Measurements from ENCODE around the gene NEUROD6. TPM values are rescaled to one million over a fixed set of nuclear protein-coding genes. Genes with fewer than 3 reads are reported as not detected.

Gene NEUROD6
- total RNA-seq, 1 experiment from 2014 or later, result not detected

DNA sequence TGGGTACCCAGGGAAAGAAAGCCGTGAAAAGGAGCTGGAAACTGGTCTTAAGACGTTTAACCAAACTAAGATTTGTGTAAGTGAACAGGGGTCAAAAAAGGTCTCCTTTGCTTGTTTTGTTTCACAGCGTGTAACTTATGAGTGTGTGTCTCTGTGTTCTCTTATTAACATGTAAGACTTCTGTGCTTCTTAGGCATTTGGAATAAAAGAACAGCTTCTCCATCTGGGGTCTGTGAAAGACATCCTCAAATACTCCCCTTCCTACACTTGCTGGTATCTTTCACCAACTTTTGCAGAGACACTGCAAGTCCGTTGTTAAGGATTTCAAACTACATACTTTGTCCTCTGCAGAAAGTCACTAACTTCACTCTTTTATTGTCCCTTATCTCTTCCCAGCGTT is 615 bp upstream of the NEUROD6 start:
- ATAC-seq, result no peak
- H3K27me3 Mint-ChIP-seq (ENCODE audit: low read depth), result peaks cover 26% of the 10 kb centered on the region
- TF ChIP-seq NR2C2 (CRISPR knock-in tag; IDR thresholded peaks at IDR 0.05) (no peak), MXD4 (CRISPR knock-in tag; IDR thresholded peaks at IDR 0.05; ENCODE audit: borderline replicate concordance) (no peak), GABPB1 (CRISPR knock-in tag; IDR thresholded peaks at IDR 0.05) (no peak), RORB (CRISPR knock-in tag; IDR thresholded peaks at IDR 0.05) (no peak), TEAD1 (CRISPR knock-in tag; IDR thresholded peaks at IDR 0.05) (no peak), TCF7 (CRISPR knock-in tag; IDR thresholded peaks at IDR 0.05; ENCODE audit: low read depth) (no peak), RELA (CRISPR knock-in tag; IDR thresholded peaks at IDR 0.05; ENCODE audit: borderline replicate concordance) (no peak), FOXJ3 (CRISPR knock-in tag; IDR thresholded peaks at IDR 0.05; ENCODE audit: borderline replicate concordance) (no peak), ZNF396 (CRISPR knock-in tag; IDR thresholded peaks at IDR 0.05; ENCODE audit: borderline replicate concordance) (no peak)
- TF ChIP-seq, protein P1, sequence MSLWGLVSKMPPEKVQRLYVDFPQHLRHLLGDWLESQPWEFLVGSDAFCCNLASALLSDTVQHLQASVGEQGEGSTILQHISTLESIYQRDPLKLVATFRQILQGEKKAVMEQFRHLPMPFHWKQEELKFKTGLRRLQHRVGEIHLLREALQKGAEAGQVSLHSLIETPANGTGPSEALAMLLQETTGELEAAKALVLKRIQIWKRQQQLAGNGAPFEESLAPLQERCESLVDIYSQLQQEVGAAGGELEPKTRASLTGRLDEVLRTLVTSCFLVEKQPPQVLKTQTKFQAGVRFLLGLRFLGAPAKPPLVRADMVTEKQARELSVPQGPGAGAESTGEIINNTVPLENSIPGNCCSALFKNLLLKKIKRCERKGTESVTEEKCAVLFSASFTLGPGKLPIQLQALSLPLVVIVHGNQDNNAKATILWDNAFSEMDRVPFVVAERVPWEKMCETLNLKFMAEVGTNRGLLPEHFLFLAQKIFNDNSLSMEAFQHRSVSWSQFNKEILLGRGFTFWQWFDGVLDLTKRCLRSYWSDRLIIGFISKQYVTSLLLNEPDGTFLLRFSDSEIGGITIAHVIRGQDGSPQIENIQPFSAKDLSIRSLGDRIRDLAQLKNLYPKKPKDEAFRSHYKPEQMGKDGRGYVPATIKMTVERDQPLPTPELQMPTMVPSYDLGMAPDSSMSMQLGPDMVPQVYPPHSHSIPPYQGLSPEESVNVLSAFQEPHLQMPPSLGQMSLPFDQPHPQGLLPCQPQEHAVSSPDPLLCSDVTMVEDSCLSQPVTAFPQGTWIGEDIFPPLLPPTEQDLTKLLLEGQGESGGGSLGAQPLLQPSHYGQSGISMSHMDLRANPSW (CRISPR knock-in tag; conservative IDR thresholded peaks at IDR 0.05; ENCODE audit: low read depth), result no peak
- TF ChIP-seq, protein P2, sequence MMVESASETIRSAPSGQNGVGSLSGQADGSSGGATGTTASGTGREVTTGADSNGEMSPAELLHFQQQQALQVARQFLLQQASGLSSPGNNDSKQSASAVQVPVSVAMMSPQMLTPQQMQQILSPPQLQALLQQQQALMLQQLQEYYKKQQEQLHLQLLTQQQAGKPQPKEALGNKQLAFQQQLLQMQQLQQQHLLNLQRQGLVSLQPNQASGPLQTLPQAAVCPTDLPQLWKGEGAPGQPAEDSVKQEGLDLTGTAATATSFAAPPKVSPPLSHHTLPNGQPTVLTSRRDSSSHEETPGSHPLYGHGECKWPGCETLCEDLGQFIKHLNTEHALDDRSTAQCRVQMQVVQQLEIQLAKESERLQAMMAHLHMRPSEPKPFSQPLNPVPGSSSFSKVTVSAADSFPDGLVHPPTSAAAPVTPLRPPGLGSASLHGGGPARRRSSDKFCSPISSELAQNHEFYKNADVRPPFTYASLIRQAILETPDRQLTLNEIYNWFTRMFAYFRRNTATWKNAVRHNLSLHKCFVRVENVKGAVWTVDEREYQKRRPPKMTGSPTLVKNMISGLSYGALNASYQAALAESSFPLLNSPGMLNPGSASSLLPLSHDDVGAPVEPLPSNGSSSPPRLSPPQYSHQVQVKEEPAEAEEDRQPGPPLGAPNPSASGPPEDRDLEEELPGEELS (CRISPR knock-in tag; IDR thresholded peaks at IDR 0.05), result no peak

DNA sequence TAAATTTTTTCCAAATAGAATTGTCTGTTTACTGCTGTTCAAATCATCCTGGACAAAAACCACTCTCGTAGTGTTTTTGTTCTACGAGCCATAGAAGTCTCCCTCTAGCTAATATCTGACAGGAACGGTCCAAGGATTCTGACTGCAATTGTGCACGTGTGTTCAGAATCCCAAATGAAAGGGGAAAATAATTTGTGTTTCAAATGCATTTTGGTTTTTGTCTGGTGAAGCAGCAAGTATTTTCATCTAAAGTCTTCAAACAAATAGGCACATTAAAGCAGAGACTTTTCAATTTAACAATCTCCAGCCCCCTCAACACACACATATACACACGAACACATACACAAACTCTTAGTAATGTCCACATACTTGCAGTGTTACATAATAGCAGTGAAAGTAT is 475 bp downstream of the NEUROD6 start:
- H3K27ac Mint-ChIP-seq, result no peak overlapping the region
- POLR2A ChIA-PET, result no interaction called here
- TF ChIP-seq NR3C1 (CRISPR knock-in tag; conservative IDR thresholded peaks at IDR 0.05; ENCODE audit: low read depth), result no peak
- TF ChIP-seq, protein P3, sequence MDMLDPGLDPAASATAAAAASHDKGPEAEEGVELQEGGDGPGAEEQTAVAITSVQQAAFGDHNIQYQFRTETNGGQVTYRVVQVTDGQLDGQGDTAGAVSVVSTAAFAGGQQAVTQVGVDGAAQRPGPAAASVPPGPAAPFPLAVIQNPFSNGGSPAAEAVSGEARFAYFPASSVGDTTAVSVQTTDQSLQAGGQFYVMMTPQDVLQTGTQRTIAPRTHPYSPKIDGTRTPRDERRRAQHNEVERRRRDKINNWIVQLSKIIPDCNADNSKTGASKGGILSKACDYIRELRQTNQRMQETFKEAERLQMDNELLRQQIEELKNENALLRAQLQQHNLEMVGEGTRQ (CRISPR knock-in tag; IDR thresholded peaks at IDR 0.05), result no peak
- TF ChIP-seq TCF7 (CRISPR knock-in tag; IDR thresholded peaks at IDR 0.05; ENCODE audit: low read depth), result no peak
- TF ChIP-seq, protein P4, sequence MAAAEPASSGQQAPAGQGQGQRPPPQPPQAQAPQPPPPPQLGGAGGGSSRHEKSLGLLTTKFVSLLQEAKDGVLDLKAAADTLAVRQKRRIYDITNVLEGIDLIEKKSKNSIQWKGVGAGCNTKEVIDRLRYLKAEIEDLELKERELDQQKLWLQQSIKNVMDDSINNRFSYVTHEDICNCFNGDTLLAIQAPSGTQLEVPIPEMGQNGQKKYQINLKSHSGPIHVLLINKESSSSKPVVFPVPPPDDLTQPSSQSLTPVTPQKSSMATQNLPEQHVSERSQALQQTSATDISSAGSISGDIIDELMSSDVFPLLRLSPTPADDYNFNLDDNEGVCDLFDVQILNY (CRISPR knock-in tag; IDR thresholded peaks at IDR 0.05), result no peak
- no peak for TF ChIP-seq TEAD4 (CRISPR knock-in tag; IDR thresholded peaks at IDR 0.05)
- no peak for TF ChIP-seq JAZF1 (CRISPR knock-in tag; IDR thresholded peaks at IDR 0.05)
- TF ChIP-seq, protein P5, sequence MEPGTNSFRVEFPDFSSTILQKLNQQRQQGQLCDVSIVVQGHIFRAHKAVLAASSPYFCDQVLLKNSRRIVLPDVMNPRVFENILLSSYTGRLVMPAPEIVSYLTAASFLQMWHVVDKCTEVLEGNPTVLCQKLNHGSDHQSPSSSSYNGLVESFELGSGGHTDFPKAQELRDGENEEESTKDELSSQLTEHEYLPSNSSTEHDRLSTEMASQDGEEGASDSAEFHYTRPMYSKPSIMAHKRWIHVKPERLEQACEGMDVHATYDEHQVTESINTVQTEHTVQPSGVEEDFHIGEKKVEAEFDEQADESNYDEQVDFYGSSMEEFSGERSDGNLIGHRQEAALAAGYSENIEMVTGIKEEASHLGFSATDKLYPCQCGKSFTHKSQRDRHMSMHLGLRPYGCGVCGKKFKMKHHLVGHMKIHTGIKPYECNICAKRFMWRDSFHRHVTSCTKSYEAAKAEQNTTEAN (CRISPR knock-in tag; IDR thresholded peaks at IDR 0.05), result no peak
- TF ChIP-seq FOXK1 (CRISPR knock-in tag; IDR thresholded peaks at IDR 0.05), result no peak
- no peak for TF ChIP-seq KAT7 (CRISPR knock-in tag; IDR thresholded peaks at IDR 0.05; ENCODE audit: borderline replicate concordance)
- TF ChIP-seq RORB (CRISPR knock-in tag; IDR thresholded peaks at IDR 0.05), result no peak
- TF ChIP-seq ETV6 (CRISPR knock-in tag; IDR thresholded peaks at IDR 0.05), result no peak
- H3K4me3 Mint-ChIP-seq, result no peak overlapping the region
- no peaks in the 10 kb centered on the region for H3K9me3 Mint-ChIP-seq
- H3K27me3 Mint-ChIP-seq (ENCODE audit: low read depth), result peaks cover 36% of the 10 kb centered on the region
- CTCF ChIA-PET, result no interaction called here
- ATAC-seq (no peak), DNase-seq (ENCODE audit: low spot score) (no peak)
- H3K36me3 Mint-ChIP-seq, result no peaks in the 10 kb centered on the region
- H3K4me1 Mint-ChIP-seq, result 0 out of 2 replicates have a peak, but pooled peaks cover 2% of the 10 kb centered on the region

More for the DNA sequence above, 615 bp upstream of the NEUROD6 start:
- H3K4me1 Mint-ChIP-seq, result no peaks in the 10 kb centered on the region
- CTCF ChIA-PET, result interaction anchor here (0.8 to 1.7 kb wide), 4 partner anchors 32 to 292 kb away, joined by 3 to 4 read pairs (median 3); no protein-coding TSS in a partner anchor
- DNase-seq (ENCODE audit: low spot score), result no peak
- no peak overlapping the region for H3K27ac Mint-ChIP-seq
- H3K4me3 Mint-ChIP-seq, result no peak overlapping the region
- POLR2A ChIA-PET, result no interaction called here
- H3K9me3 Mint-ChIP-seq, result no peaks in the 10 kb centered on the region
- no peaks in the 10 kb centered on the region for H3K36me3 Mint-ChIP-seq
